ENCODE data around the gene MTMR8. TPM values are rescaled to one million over a fixed set of nuclear protein-coding genes. Genes with fewer than 3 reads are reported as not detected.

Gene MTMR8
- total RNA-seq, result 1 to 10 TPM; 2.7 to 3.0 TPM
- 0.47 TPM for polyA plus RNA-seq (ENCODE audit: insufficient read depth, low read depth, low replicate concordance)
- long read RNA-seq, donor 1, result 0 reads
- long read RNA-seq, donor 2, result 0 reads

DNA sequence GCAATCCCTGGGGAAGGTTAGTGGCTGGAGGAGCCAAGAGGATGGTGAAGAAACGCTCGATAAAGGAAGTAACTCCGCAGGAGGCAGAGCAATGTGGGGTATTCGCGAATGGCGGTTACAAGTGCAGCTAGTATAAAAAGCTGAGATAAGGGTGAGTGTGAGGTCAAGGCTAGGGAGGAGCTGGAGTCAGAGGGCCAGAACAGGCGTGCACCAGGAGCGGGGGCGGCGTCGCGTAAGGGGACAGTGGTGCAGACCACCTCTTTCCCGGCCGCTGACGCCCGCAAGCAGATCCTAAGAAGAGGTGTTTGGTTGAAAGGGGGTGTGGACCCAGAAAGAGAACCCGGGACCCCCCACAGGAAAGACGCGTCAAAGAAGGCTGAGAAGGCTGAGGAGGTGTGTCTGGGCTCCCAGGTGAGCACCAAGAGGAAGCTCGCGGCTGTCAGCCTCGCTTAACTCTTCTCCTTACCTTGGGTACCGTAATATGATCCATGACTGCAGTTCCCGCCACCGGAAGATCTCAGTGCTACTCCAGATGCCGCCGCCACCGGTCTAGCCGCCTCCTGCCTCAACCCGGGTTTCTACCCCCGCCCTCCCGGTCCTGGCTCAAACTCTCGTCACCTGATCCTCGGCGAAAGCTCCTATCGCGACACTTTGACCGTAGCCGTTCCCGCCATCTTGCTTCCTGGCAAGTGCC is at the start of gene MTMR8:
TSS of gene MTMR8 (minus strand) at position 579 of the 694 bp plus-strand sequence. CDS start at position 490, 89 bp downstream.
- H3K9me3 ChIP-seq, result no peaks in the 10 kb centered on the region
- H3K36me3 ChIP-seq (ENCODE audit: low read depth, missing control alignments), result no peaks in the 10 kb centered on the region
- peak within 1 kb of the TSS; percentile 49 to 63 for H3K4me3 ChIP-seq
- 1 to 3% methylated on average over 16 to 33 of the region's 40 CpGs for WGBS, 2 donors
- TF ChIP-seq CTCF (IDR thresholded peaks at IDR 0.05), result no peak
- no peak for TF ChIP-seq POLR2A (IDR thresholded peaks at IDR 0.05)
- intact Hi-C loops (cut with DNase I; ENCODE audit: low total_unique reads), result no loop called here
- DNase-seq, result peak; percentile 81
- H3K4me1 ChIP-seq, result no peaks in the 10 kb centered on the region
- no peaks in the 10 kb centered on the region for H3K27me3 ChIP-seq
- H3K27ac ChIP-seq, result no peak within 1 kb of the TSS

- no peaks in the 10 kb centered on the region for H3K27me3 ChIP-seq
- no peak for TF ChIP-seq CTCF (IDR thresholded peaks at IDR 0.05)
- no peak for TF ChIP-seq POLR2A (IDR thresholded peaks at IDR 0.05)
- no peak for DNase-seq
- H3K36me3 ChIP-seq (ENCODE audit: low read depth, missing control alignments), result no peaks in the 10 kb centered on the region
- WGBS, 2 donors, result 62 to 65% methylated on average over 2 of the region's 2 CpGs
- H3K4me1 ChIP-seq, result no peaks in the 10 kb centered on the region
- H3K4me3 ChIP-seq, result no peak overlapping the region
- H3K27ac ChIP-seq, result no peak overlapping the region
- no peaks in the 10 kb centered on the region for H3K9me3 ChIP-seq
- intact Hi-C loops (cut with DNase I; ENCODE audit: low total_unique reads), result no loop called here
Measured at GRCh38 chrX:64439551-64439950, 44.3 kb upstream of the MTMR8 start.

- Histone ChIP-seq H3K4me1 (no peaks in the 10 kb centered on the region), H3K27me3 (no peaks in the 10 kb centered on the region), H3K9me3 (no peaks in the 10 kb centered on the region), H3K4me3 (no peak overlapping the region), H3K27ac (no peak overlapping the region), H3K36me3 (ENCODE audit: low read depth, missing control alignments) (no peaks in the 10 kb centered on the region)
- WGBS, 2 donors, result 88 to 100% methylated on average over 1 of the region's 1 CpG
- intact Hi-C loops (cut with DNase I; ENCODE audit: low total_unique reads), result no loop called here
- TF ChIP-seq POLR2A (IDR thresholded peaks at IDR 0.05) (no peak), CTCF (IDR thresholded peaks at IDR 0.05) (no peak)
- no peak for DNase-seq
Measured at GRCh38 chrX:64437665-64438064, 42.4 kb upstream of the MTMR8 start.

DNA sequence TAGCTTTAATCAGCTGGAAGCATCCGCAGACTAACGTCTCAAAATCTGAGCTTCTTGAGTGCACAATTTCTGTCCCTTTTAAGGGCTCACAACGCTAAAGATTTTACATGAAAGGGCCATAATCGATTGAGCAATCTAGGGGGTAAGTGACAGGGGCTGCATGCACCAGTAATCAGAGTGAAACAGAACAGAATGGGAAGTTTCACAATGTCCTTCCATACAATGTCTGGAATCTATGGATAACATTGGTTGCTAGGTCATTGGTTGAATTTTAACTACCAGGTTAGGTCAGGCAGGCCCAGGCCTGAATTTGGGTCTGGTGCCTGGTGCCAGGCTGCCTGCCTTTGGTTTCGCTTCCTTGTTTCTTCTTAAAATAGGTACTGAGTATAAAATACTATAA is 42.0 kb upstream of the MTMR8 start:
- Histone ChIP-seq H3K4me1 (no peaks in the 10 kb centered on the region), H3K27ac (no peak overlapping the region), H3K9me3 (no peaks in the 10 kb centered on the region), H3K27me3 (no peaks in the 10 kb centered on the region), H3K36me3 (ENCODE audit: low read depth, missing control alignments) (no peaks in the 10 kb centered on the region), H3K4me3 (no peak overlapping the region)
- DNase-seq, result no peak
- 82% methylated on average over 5 of the region's 5 CpGs for WGBS, 2 donors
- TF ChIP-seq POLR2A (IDR thresholded peaks at IDR 0.05) (no peak), CTCF (IDR thresholded peaks at IDR 0.05) (no peak)
- intact Hi-C loops (cut with DNase I; ENCODE audit: low total_unique reads), result no loop called here

DNA sequence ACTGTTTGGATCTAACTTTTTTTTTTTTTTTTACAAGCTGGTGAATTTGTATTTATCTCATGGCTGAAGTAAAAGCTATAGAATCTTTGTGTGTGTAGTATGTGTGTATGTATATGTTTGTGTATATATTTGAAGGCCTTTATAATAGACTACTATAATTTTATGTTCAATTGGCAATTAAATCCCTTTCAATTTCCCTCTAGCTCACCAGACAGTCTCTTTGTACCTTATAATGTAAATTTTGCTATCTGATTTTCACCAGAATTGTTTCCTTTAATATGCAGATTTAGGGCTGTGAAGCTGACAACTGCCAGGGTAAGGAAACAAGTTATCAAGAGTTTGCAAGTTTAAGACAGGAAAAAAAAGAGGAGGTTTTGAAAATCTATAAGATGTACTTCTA is 33.1 kb upstream of the MTMR8 start:
- H3K27ac ChIP-seq, result no peak overlapping the region
- H3K9me3 ChIP-seq, result no peaks in the 10 kb centered on the region
- no peaks in the 10 kb centered on the region for H3K36me3 ChIP-seq (ENCODE audit: low read depth, missing control alignments)
- no peaks in the 10 kb centered on the region for H3K4me1 ChIP-seq
- intact Hi-C loops (cut with DNase I; ENCODE audit: low total_unique reads), result no loop called here
- DNase-seq, result no peak
- no peak overlapping the region for H3K4me3 ChIP-seq
- TF ChIP-seq CTCF (IDR thresholded peaks at IDR 0.05) (no peak), POLR2A (IDR thresholded peaks at IDR 0.05) (no peak)
- H3K27me3 ChIP-seq, result no peaks in the 10 kb centered on the region

Data from testis (tissue), 5 donors.